Ureter (tissue), 1 donor: Measurements from ENCODE around the gene KRT74. TPM values are rescaled to one million over a fixed set of nuclear protein-coding genes. Genes with fewer than 3 reads are reported as not detected.
A peak's percentile ranks its signal among the peaks of the same experiment; 100 is the strongest.

ENCODE experiments used
- DNase-seq: peaks from one replicate; pipeline ENCODE4 v3.0.0-alpha.2; 2020; ENCODE audit warnings: low spot score
- total RNA-seq: library from RNA; stranded (reverse); gene quantifications from one replicate; pipeline ENCODE4 v1.2.4, GENCODE V29; 2023
- donor health status: DM: yes; HTN: yes; CAD: no.

Gene KRT74
- total RNA-seq, 1 donor from 2014 or later, result 0.26 TPM

DNA sequence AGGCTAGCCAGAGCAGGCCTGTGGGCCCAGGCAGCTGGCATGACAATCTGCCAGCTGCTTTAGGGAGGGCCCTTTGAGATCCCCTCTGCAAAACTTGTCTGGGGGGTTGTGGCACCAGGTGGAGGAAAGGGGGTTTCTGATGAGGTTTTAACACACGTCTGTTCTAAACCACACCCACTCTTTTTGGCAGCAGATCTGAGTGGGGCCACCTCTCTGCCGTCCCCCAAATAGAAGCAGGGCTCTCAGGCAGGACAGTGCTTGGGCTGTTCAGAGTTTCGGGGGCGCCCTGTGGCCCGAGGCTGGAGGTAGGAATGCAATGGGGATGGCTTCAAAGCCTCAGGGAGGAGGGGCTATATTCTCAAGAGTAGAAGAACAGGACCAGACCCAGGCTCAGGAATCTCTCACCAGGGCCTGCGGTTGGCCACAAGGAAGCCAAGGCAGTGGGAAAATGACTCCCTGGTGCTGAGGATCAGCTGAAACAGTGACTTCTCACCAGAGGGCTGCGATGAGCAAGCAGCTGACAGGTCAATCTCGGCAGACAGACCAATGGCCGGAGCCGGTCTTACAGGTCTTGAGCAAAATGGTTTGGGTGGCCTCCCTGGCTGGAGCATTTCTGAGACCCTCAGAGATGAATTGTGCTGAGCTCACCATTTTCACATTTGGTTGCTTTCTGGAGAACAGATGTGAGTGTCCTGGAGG, 51.9 kb downstream of the KRT74 start:
- DNase-seq, result no peak

DNA sequence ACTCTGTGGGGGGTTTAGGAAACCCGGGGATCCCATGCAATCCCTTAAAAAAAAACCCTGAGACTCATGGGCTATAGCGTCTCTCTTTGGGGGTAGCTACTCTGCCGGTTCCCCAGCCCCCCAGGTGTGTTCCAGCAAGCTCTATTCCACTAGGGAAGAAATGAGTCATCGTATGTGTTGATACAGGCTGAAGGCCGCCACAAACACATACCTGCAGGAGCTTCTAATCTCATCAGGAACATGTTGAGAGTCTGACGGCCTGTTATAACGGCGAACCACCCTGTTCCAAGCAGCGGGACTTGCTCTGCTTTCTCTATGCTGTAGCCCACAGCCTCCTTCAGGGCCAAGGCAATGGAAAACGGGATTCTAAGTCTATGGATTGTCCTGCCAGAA, 52.5 kb downstream of the KRT74 start:
- no peak for DNase-seq

DNA sequence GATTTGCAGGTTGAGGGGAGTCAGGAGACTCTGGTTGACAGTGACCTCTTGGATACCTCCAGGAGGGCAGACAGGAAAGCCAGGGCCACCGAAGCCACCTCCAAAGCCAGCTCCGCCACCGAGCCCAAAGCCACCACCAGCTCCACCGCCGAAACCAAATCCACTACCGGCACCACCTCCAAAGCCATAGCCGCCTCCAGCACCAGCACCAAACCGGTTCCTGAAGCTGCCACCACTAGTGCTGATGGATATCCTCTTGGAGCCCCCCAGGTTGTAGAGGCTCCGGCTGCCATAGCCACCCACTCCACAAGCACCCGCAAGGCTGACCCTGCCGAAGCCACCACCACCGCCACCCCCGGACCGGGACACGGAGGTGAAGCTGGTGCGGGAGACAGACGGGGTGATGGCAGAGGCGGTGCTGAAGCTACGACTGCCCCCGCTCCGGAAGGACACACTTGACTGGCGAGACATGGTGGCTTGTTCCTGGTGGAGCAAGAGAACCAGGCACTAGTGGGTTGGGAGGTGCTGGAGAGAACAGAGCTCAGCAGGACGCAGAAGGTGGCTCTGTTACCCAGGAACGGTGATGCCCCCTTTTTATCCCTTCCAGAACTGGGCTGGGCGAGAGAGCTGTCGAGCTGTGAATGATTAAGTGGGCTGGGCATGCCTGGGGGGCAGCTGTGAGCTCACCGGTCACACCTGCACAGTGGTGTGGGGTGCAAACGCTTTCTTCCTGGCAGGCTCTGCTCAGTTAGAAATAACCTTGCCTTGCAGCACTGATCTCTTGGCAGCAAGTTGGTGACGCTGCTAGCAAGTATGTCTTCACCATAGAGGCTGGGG, 53.6 kb downstream of the KRT74 start, which contains the start of gene KRT5:
KRT5 (minus strand) TSS at position 569 of the 837 bp plus-strand sequence; CDS start at position 471, 98 bp downstream.
- DNase-seq, result no peak

DNA sequence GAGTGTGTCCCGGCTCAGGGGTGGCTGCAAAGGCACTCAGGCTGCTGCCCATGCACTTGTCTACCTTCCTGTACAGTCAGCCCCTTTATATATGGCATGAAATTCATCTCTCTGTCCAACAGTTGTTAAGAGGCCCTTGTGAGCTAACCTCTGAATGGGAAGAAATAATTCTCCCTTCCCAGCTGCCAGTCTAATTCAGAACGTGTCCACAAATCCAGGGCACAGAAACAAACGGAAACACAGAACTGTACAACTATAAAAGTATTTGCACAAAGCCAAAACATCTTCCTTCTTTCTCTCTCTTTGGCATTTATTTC, 54.3 kb downstream of the KRT74 start:
- DNase-seq, result no peak

DNA sequence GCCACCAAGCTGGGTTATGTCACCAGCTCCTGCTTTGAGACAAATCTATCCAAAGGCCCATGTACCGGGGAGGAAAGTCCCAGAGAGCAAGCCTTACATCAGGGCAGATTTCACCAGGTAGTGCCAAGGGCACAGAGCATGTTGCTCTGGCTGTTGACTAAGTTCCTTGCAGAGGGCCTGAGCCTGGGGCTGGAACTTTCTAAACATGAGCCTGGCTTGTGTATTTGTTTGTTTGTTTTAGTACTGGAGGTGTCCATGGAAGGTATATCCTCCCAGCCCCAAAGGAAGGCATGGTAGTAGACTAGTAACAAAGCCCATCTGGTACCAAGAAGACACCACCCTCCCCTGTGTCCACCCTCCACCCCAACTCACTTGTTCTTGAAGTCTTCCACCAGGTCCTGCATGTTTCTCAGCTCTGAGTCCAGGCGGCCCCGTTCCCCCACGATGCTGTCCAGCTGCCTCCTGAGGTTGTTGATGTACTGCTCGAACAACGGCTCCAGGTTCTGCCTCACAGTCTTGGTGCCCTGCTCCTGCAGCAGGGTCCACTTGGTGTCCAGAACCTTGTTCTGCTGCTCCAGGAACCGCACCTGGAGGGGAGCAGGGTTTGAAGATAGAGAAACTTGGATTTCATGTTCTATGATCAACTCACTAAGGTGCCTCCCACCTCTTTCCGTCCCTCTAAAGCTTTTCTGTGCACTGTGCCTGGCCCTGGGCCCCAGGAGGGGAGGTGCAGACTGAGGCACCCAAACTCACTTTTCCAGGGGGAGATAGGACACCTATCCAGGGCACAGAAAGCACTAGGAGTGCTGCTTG, 54.9 kb downstream of the KRT74 start:
- no peak for DNase-seq

DNA sequence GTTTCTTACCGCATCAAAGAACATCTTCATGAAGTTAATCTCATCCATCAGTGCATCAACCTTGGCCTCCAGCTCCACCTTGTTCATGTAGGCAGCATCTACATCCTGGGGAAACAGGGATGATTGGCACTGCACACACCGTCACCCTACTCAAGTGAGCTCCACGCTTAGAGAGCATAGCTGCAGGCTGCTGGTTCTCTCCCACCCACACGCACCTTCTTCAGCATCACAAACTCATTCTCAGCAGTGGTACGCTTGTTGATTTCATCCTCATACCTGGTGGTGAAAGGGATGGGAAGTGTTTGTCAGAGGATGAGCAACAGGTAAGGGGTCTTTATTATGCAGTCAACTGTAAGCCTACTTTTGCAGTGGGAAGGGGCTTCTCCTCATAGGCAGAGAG, 55.8 kb downstream of the KRT74 start:
- no peak for DNase-seq

DNA sequence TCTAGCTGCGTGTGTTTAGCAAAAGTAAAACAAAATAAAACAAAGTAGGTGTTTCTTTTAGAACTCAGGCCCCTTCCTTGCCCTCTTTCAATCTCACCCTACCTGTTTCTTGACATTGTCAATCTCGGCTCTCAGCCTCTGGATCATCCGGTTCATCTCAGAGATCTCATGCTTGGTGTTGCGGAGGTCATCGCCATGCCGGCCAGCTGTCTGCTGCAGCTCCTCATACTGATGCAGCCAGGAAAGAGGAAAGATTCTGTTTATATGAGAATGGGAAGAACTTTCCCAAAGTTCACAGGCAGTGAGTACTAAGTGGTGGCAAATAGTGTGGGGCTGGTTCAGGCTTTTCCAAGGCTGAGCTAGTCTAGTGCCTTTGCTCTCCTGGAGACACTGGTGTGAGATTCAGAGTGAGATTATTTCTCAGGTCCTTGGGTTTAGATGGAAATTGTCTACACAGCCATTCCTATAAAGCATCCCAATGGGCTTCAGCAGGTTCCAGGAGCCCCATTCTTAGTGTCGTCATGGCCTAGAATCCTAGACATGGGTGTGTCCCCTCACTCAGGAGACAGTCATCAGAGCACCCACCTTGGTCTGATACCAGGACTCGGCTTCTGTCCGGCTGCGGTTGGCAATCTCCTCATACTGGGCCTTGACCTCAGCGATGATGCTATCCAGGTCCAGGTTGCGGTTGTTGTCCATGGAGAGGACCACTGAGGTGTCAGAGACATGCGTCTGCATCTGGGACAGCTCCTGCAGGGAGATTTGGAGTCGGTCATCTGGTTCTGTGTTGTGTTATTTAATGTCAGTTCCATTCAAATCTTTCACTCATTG, 56.4 kb downstream of the KRT74 start:
- DNase-seq, result no peak

DNA sequence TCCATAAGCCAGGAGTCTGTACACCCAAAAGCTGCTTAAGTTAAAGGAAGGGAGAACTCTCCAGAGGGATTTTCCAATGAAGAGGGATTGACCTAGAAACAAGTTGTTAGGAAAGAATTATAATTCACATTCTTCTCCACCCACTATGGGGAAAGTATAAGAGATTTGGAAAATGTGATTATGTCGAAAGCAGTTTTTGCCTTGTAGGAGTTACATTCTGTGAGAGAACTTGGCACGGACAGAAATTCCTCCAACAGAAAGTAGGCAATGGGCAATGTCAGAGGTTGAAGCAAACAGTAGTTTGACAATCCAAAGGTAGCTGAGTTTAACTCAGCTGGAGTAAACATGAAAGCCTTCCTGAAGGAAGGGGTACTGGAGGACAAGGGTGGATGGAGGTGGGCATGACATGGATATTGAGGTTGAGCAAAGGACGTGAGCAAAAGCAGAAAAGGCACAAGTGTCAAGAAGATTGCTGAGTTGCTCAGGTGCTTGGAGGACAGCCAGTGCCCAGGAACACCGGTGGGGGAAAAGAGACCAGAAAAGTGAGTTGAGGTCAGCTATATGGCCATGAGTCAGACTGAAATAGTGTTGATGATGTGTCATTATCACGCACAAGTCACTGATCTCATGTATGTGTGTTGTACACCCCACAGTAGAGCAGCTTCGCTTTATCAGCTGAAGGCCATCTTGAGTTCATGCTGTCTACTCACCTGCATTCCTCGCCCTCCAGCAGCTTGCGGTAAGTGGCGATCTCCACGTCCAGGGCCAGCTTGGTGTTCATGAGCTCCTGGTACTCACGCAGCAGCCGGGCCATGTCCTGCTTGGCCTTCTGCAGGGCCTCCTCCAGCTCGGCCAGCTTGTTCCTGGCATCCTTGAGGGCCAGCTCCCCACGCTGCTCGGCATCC, 57.5 kb downstream of the KRT74 start:
- DNase-seq, result peak; percentile 38

Other genes starting within 250 kb of the KRT74 start
- gene KRT85, start 206.4 kb downstream of the KRT74 start, total RNA-seq, result not detected
- gene KRT84, start 188.2 kb downstream of the KRT74 start, total RNA-seq, result not detected
- gene KRT82, start 167.5 kb downstream of the KRT74 start, total RNA-seq, result not detected
- gene KRT75, start 139.5 kb downstream of the KRT74 start, total RNA-seq, result not detected
- gene KRT6B, start 121.7 kb downstream of the KRT74 start, total RNA-seq, result 0.36 TPM
- gene KRT6C, start 100.0 kb downstream of the KRT74 start, total RNA-seq, result 0.39 TPM
- gene KRT6A, start 80.6 kb downstream of the KRT74 start, total RNA-seq, result 28.7 TPM
- 388 TPM for gene KRT5, start 53.4 kb downstream of the KRT74 start, total RNA-seq
- gene KRT71, start 20.7 kb downstream of the KRT74 start, total RNA-seq, result not detected
- gene KRT72, start 27.6 kb upstream of the KRT74 start, total RNA-seq, result not detected
- not detected for gene KRT73, start 44.7 kb upstream of the KRT74 start, total RNA-seq
- not detected for gene KRT2, start 78.4 kb upstream of the KRT74 start, total RNA-seq
- not detected for gene KRT1, start 106.6 kb upstream of the KRT74 start, total RNA-seq
- gene KRT77, start 129.7 kb upstream of the KRT74 start, total RNA-seq, result not detected
- gene KRT76, start 203.5 kb upstream of the KRT74 start, total RNA-seq, result not detected
- not detected for gene KRT3, start 222.3 kb upstream of the KRT74 start, total RNA-seq
- 0.81 TPM for gene KRT4, start 240.3 kb upstream of the KRT74 start, total RNA-seq